PC-9 (cell line): ENCODE measurements around the gene ALKBH5. TPM values are rescaled to one million over a fixed set of nuclear protein-coding genes. Genes with fewer than 3 reads are reported as not detected.

Source experiments
- BruUV-seq: library from RNA; stranded (reverse); fragments of 400-500 nt; replicated peaks from 2 replicates; lab custom pipeline; 2021; lab: Mats Ljungman, UMichigan
- CTCF ChIA-PET: fragments of 300-600 bp; sonication (Branson Sonifier 250); formaldehyde crosslinking; loops from one replicate; lab custom pipeline; 2022; ENCODE audit warnings: antibody characterized with exemption; lab: Charles Lee
- POLR2A ChIA-PET: fragments of 300-600 bp; sonication (Branson Sonifier 250); formaldehyde crosslinking; loops from one replicate; lab custom pipeline; 2022; ENCODE audit warnings: antibody characterized with exemption; ENCODE audit not compliant: unreplicated experiment; lab: Charles Lee
- DNase-seq, 2 experiments: peaks; one replicate each; pipeline versions ENCODE4 v3.0.0 to v3.0.0-alpha.2; 2015 to 2022; ENCODE audit warnings: mixed read lengths in 1 of 2
- H2AFZ ChIP-seq: fragments of 200-600 bp; sonication (generic); 2 replicates; pipeline ENCODE4 v1.8.1; 2017; ENCODE audit warnings: antibody characterized with exemption
- H3F3A ChIP-seq: fragments of 200-600 bp; sonication (generic); 2 replicates; pipeline ENCODE4 v1.8.1; 2017; ENCODE audit warnings: antibody characterized with exemption, mild to moderate bottlenecking, low read depth; ENCODE audit not compliant: insufficient read depth
- H3K27ac ChIP-seq: fragments of 200-600 bp; sonication (generic); 2 replicates; pipeline ENCODE4 v1.6.1; 2016; ENCODE audit warnings: mixed run types
- H3K27me3 ChIP-seq: fragments of 200-600 bp; sonication (generic); 2 replicates; pipeline ENCODE4 v1.6.1; 2016; ENCODE audit warnings: low read depth, mixed run types; ENCODE audit not compliant: insufficient read depth
- H3K36me3 ChIP-seq: fragments of 200-600 bp; sonication (generic); 2 replicates; pipeline ENCODE4 v1.6.1; 2016; ENCODE audit warnings: low read depth, mixed run types
- H3K4me1 ChIP-seq: fragments of 200-600 bp; sonication (generic); replicated peaks from 2 replicates; pipeline ENCODE4 v1.6.1; 2016; ENCODE audit warnings: mixed run types; ENCODE audit not compliant: insufficient read depth
- H3K4me2 ChIP-seq: fragments of 200-600 bp; sonication (generic); 2 replicates; pipeline ENCODE4 v1.6.1; 2017; ENCODE audit warnings: mixed run types
- H3K4me3 ChIP-seq: fragments of 200-600 bp; sonication (generic); 2 replicates; pipeline ENCODE4 v1.6.1; 2016; ENCODE audit warnings: mixed run types
- H3K79me2 ChIP-seq: fragments of 200-600 bp; sonication (generic); 2 replicates; pipeline ENCODE4 v1.6.1; 2017; ENCODE audit warnings: low read depth, mixed run types
- H3K9me2 ChIP-seq: fragments of 200-600 bp; sonication (generic); 2 replicates; pipeline ENCODE4 v1.8.1; 2017; ENCODE audit warnings: mild to moderate bottlenecking; ENCODE audit not compliant: insufficient read depth
- H3K9me3 ChIP-seq: fragments of 200-600 bp; sonication (generic); 2 replicates; pipeline ENCODE4 v1.8.1; 2016; ENCODE audit warnings: low read depth; ENCODE audit not compliant: insufficient read depth
- H4K20me1 ChIP-seq: fragments of 200-600 bp; sonication (generic); 2 replicates; pipeline ENCODE4 v1.8.1; 2017; ENCODE audit not compliant: insufficient read depth
- CTCF ChIP-seq: fragments of 200-600 bp; sonication (generic); conservative IDR thresholded peaks from 2 replicates; pipeline ENCODE4 v1.6.1; 2017; ENCODE audit warnings: mixed run types, antibody characterized with exemption, mild to moderate bottlenecking, moderate library complexity
- EZH2 ChIP-seq: fragments of 200-600 bp; sonication (generic); IDR thresholded peaks from 2 replicates; pipeline ENCODE4 v1.8.0; 2017; ENCODE audit warnings: antibody characterized with exemption, low read depth
- intact Hi-C: fragments of 100-400 bp; cut with micrococcal nuclease; formaldehyde crosslinking; loops from one replicate; pipeline ENCODE4 v1.10.0; 2022; ENCODE audit not compliant: unreplicated experiment
- total RNA-seq: library from RNA; stranded (reverse); gene quantifications from 2 replicates; pipeline ENCODE4 v1.2.3, GENCODE V29; 2021

The ALKBH5 gene
- total RNA-seq, 1 experiment from 2014 or later, result 117 TPM

DNA sequence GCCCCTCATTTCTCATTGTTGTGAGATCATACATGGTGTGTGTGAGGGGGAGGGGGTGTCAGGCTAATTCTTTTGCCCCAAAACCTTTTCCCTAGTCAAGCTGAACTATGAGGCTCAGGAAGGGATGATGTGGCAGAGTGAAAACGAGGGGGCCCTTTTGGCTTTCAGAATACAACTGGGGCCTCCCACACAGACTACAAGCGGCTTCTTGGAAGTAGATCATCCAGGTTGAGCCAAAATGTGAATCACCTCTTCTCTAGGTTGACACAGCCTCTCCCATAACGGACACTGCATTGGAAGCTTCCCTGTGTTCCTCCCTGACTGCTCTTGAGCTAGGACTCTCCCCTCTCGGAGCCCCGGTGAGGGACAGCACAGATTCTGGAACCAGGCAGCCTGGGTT is 2.3 kb upstream of the ALKBH5 start:
- ChIA-PET CTCF (no interaction called here), POLR2A (interaction anchor here (0.6 to 0.7 kb wide), 2 partner anchors 80 to 133 kb away, joined by 6 to 9 read pairs; partner anchors contain the start of gene TOP3A)
- no peaks in the 10 kb centered on the region for H3K9me2 ChIP-seq
- no peak overlapping the region for H3K27ac ChIP-seq
- H3K27me3 ChIP-seq, result no peaks in the 10 kb centered on the region
- no TSS peak for BruUV-seq
- H2AFZ ChIP-seq, result no peak overlapping the region
- H3K36me3 ChIP-seq, result 0 out of 2 replicates have a peak, but pooled peaks cover 5% of the 10 kb centered on the region
- intact Hi-C loops, result loop anchor here (5.0 kb wide), 1 partner anchor 899 kb away; the partner anchor contains the start of gene COPS3
- no peak for DNase-seq
- no peak for TF ChIP-seq EZH2
- H3F3A ChIP-seq, result peaks cover 16% of the 10 kb centered on the region; the same call in 1 of the 2 replicates
- H3K79me2 ChIP-seq, result peaks cover 26% of the 10 kb centered on the region
- H3K4me2 ChIP-seq, result peak overlapping the region; percentile 100; the same call in 1 of the 2 replicates
- H3K4me3 ChIP-seq, result no peak overlapping the region
- peaks cover 19% of the 10 kb centered on the region for H4K20me1 ChIP-seq
- H3K9me3 ChIP-seq, result no peaks in the 10 kb centered on the region
- H3K4me1 ChIP-seq, result peaks cover 24% of the 10 kb centered on the region

GRCh38 chr17:18182110-18182977 is 1.3 kb upstream of the ALKBH5 start:
- BruUV-seq, result TSS peak; percentile 88
- CTCF ChIA-PET, result interaction anchor here (1.8 kb wide), 1 partner anchor 26 kb away, joined by 5 read pairs; no protein-coding TSS in a partner anchor
- intact Hi-C loops, result loop anchor here (2.0 to 5.0 kb wide), 4 partner anchors 24 to 900 kb away; partner anchors contain the start of genes COPS3 and FLII

DNA sequence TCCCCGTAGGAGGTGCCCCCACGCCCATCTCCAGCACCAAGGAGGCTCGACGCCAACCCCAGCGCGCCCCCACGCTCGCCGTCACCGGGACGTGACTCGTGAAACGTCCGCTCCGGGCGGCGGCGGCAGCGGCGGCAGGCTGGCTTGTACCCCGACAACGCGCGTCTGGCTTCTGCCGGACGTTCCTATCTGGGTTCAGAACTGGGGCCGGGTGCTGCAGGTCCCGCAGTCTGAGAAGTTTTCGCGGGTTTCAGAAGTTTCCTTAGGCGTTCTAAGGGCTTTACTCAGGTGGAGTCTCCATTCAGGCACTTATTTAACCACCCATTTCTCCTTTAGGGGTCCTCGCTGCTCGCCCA is 672 bp upstream of the ALKBH5 start:
- Histone ChIP-seq H3K79me2 (peaks cover 42% of the 10 kb centered on the region), H3K27me3 (no peaks in the 10 kb centered on the region), H3K4me3 (peak overlapping the region; percentile 89), H3K4me2 (peak overlapping the region; percentile 100), H3K27ac (peak overlapping the region; percentile 84), H3K4me1 (peaks cover 40% of the 10 kb centered on the region), H4K20me1 (peaks cover 33% of the 10 kb centered on the region), H3K36me3 (peaks cover 17% of the 10 kb centered on the region; the same call in 1 of the 2 replicates), H3K9me2 (no peaks in the 10 kb centered on the region), H3K9me3 (no peaks in the 10 kb centered on the region), H2AFZ (peak overlapping the region; percentile 89), H3F3A (peaks cover 16% of the 10 kb centered on the region; the same call in 1 of the 2 replicates)
- DNase-seq, result peak; percentile 69 to 88
- no TSS peak for BruUV-seq
- ChIA-PET POLR2A (interaction anchor here (0.7 to 0.9 kb wide), 3 partner anchors 25 to 675 kb away, joined by 4 to 23 read pairs (median 4); no protein-coding TSS in a partner anchor), CTCF (interaction anchor here (1.8 kb wide), 1 partner anchor 27 kb away, joined by 5 read pairs; no protein-coding TSS in a partner anchor)
- TF ChIP-seq EZH2 (no peak), CTCF (no peak)
- intact Hi-C loops, result loop anchor here (2.0 to 5.0 kb wide), 4 partner anchors 24 to 901 kb away; partner anchors contain the start of genes COPS3 and FLII

More at GRCh38 chr17:18182110-18182977, 1.3 kb upstream of the ALKBH5 start:
- Histone ChIP-seq H2AFZ (peak overlapping the region; percentile 89), H3K79me2 (peaks cover 36% of the 10 kb centered on the region), H3K4me2 (peak overlapping the region; percentile 100), H3K27me3 (no peaks in the 10 kb centered on the region), H3K4me1 (peaks cover 33% of the 10 kb centered on the region), H3K9me3 (no peaks in the 10 kb centered on the region), H3K27ac (peak overlapping the region; percentile 84), H4K20me1 (peaks cover 27% of the 10 kb centered on the region), H3K9me2 (no peaks in the 10 kb centered on the region), H3K4me3 (peak overlapping the region; percentile 89), H3F3A (peaks cover 16% of the 10 kb centered on the region; the same call in 1 of the 2 replicates), H3K36me3 (peaks cover 12% of the 10 kb centered on the region; the same call in 1 of the 2 replicates)
- TF ChIP-seq CTCF, result no peak
- TF ChIP-seq EZH2, result no peak
- DNase-seq, result peak in 1 of 2 experiments; percentile 17
- POLR2A ChIA-PET, result interaction anchor here (0.6 to 0.9 kb wide), 4 partner anchors 29 to 675 kb away, joined by 3 to 23 read pairs (median 5); partner anchors contain the start of gene TOP3A
